HG03045 (cell line): ENCODE results near the gene SFN.
"Not testable (repeated sequence)": the region's sequence is repeated elsewhere in the genome, so short reads cannot be mapped to it uniquely, and the experiment has no call there.

Experiments
- ATAC-seq: cut with Tn5 transposase; IDR thresholded peaks from one replicate; pipeline ENCODE4 v1.9.1; 2021; ENCODE audit warnings: mild to moderate bottlenecking, moderate library complexity; ENCODE audit not compliant: unreplicated experiment

SFN gene

GRCh38 chr1:26838474-26839338 lies 24.2 kb upstream of the SFN start:
- ATAC-seq = peak; percentile 93

DNA sequence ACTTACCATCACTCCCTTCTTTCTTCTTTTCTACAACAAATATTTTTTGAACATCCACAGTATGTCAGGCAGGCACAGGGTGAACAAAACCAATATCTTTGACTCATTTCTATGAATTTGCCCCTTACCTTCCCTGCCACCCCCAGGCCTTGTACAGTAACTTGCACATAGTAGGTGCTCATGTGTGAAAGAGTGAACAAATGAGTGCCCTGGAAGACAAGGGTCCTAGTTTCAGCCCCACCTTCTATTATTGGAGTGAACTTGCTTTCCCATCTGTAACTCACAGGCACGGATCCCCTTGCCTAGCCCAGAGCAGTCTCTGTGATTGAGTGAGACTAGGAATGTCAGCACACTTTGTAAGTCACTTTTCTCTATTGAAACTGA lies 23.6 kb upstream of the SFN start:
- ATAC-seq = peak; percentile 2

GRCh38 chr1:26839779-26840178 lies 23.2 kb upstream of the SFN start:
- ATAC-seq = no peak

DNA sequence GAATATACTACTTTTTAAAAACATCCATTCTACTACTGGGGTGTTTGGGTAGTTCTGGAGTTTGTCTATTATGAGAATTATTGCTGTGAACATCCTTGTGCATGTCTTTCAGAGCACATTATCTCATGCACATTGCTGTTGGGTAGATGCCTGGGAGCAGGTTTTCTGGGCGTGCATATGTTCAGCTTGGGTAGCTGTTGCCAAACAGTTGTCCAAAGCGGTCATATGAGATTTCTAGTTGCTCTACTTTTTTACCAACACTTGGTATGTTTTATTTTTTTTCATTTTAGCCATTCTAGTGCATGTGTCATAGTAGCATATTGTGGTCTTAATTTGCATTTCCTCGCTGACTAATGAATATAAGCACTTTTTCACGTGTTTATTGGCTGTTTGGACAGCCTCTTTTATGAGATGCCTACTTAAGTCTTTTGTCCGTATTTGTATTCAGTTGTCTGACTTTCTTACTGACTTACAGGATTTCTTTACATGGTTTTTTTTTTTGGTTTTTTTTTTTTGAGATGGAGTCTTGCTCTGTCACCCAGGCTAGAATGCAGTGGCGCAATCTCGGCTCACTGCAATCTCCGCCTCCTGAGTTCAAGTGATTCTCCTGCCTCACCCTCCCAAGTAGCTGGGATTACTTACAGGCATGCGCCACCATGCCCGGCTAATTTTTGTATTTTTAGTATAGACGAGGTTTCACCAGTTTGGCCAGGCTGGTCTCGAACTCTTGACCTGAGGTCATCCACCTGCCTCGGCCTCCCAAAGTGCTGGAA lies 18.3 kb upstream of the SFN start:
- ATAC-seq = no peak

- not testable (repeated sequence) for ATAC-seq
Measured at GRCh38 chr1:26847826-26848225, 15.1 kb upstream of the SFN start.

DNA sequence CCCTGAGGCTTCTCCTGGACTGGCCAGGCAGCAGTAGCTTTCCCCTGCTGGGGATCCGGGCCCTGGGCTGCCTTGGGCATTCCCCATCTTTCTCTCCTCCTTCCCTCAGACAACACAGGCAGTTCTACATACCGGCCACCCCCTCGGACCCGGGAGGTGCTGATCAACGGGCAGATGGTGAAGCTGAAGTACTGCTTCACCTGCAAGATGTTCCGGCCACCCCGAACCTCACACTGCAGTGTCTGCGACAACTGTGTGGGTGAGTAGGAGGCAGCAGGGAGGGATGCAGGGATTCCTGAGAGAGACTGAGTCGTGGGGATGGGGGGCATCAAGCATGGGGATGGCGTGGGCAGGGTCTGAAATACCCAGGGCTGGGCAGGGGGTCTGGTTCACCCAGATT lies 14.4 kb upstream of the SFN start:
- ATAC-seq = no peak

- no peak for ATAC-seq
Measured at GRCh38 chr1:26848941-26849774, 13.8 kb upstream of the SFN start.

- ATAC-seq = no peak
Measured at GRCh38 chr1:26851106-26851684, 11.8 kb upstream of the SFN start.

DNA sequence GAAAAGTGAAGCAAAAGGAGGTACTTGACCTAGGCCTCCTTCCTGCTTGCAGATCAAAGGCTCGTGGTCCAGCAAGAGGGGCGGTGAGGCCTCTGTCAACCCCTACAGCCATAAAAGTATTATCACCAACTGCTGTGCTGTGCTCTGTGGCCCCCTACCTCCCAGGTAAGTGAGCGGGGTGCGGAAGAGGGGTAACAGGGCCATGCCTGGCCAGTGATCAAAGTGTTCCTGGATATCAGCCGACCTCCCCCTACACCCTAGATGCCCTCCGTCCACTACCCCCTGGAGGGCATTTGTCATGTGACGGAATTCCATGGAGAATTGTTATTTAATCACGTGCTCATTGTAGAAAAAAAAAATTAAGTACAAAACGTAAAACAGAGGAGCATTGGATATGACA lies 10.2 kb upstream of the SFN start:
- ATAC-seq = no peak

- ATAC-seq = no peak
Measured at GRCh38 chr1:26853156-26853555, 9.8 kb upstream of the SFN start.

DNA sequence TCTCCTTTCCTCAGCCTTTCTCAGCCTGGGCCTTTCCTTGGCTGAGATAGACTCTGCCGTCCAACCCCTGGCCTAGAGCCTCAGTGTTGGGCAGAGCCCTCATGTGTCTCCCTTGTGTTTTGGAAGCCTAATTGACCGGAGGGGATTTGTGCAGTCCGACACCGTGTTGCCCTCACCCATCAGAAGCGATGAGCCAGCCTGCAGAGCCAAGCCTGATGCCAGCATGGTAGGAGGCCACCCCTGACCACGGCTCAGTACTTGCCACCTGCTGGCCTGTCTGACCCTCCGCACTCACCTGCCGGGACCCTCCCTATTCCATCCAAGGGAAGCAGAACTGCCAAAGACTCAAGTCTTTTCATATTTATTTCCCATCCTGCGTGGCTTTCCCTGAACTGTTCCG lies 9.3 kb upstream of the SFN start:
- no peak for ATAC-seq

GRCh38 chr1:26854906-26855305 lies 8.0 kb upstream of the SFN start:
- no peak for ATAC-seq

- no peak for ATAC-seq
Measured at GRCh38 chr1:26855636-26856035, 7.3 kb upstream of the SFN start.

DNA sequence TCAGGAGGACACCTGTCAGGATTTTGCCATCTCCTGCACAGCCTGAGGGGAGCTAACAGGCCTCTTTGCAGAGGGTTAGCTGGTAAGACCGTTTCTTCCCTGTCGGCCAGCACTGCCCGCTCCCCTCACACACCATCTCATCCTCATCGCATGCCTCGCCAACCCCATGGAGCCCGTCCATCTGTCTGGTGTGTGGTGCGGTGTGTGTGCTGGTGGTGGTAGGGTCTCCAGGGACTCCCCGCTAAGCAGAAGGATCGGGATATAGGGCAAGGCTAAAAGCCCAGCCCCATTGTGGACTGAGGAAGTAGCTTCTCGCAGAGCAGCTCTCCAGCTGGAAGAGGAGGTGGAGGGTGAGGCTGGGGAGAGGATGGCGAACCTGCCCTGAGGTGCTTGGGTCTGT lies 6.8 kb upstream of the SFN start:
- no peak for ATAC-seq

DNA sequence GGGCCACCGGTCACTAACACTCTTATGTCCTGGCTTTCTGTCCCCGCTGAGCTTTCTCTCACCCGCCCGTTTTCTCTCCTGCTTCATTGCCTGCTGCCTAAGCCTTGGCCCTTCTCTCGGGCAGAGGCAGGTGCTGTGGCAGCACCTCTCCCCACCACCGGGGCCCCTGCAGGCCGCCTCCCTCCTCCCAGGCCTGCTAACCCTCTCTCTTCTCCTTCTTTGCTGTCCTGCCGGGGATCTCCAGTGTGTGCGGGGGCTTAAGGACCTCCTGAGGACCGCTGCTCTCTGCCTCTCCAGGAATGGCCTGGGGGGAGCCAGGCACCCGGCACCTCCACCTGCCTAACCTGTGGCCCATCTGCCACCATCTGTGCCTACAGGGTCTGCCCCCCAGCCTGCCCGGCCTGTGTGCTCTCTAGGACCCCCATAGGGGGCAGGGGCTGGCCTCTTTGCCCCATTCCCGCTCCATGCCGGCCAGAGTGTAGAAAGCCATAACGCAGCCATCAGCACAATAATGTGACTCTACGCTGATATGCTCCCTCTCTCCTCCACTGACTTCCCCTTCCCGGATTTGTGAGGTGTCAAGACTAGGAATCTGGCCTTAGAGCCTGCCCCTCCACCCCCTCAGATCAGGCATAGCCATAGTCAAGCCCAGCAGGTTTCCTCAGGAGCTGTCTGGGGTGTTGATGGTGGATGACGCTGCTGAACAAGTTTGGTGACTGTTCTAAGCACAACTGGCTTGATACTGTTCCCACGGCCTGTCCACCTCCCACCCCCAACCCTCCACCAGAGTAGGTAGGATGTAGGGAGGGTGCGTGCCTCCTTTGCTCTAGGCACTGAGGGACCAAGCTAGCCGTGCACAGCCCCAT lies 6.1 kb upstream of the SFN start:
- no peak for ATAC-seq

DNA sequence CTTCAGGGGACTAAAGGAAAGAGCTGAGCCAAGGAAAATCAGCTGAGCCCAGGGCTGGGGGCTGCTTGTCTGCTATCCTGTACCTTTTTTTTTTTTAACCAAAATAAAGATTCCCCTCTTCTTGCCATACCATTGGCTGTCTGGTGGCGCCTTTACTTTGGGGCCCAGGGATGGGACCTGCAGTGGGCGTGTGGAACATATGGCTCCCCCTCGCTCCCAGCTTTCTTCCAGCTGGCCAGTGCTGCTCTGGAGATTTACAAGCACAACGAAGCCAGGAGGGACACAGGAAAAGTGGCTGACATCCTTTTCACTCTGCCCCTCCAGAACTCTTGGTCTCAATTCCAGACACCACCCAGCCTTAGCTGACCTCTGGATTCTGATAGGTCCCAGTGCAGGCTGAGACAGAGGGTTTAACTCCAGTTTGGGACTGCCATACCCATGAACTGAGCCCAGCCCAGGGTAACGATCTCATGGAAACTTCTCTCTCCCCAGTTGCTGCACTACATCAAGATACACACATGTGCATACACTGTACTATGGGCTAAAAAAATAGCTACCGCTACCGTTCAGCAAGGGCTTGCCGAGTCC lies 5.4 kb upstream of the SFN start:
- no peak for ATAC-seq

GRCh38 chr1:26858160-26858559 lies 4.8 kb upstream of the SFN start:
- ATAC-seq = no peak

GRCh38 chr1:26858891-26859640 lies 3.9 kb upstream of the SFN start:
- no peak for ATAC-seq

DNA sequence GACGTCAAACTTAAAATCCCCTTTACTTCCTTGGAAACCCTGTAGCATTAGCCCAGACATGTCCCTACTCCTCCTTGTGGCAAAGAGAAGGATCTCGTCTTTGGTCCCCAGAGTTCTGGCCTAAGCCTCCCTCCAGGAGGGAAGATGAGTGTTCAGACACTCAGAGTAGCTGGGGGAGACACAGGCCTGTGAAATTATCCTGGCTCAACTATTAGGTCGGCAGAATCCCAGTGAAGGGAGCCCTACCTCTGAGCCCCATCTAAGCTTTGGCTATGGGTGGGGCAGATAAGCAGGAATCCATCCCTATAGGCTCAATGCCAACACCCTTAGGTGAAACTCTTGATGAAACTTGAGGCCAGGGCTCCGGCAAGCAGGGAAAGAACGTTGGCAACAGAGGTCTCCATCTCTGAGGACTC lies 1.7 kb upstream of the SFN start:
- ATAC-seq = no peak
